Thoracic aorta (tissue), 2 donors: Measurements from ENCODE around the gene PALB2. TPM values are rescaled to one million over a fixed set of nuclear protein-coding genes. Genes with fewer than 3 reads are reported as not detected.

Experiments
- ATAC-seq: fragments of 150-250 bp; one replicate; pipeline ENCODE4 v1.8.0; 2017; ENCODE audit warnings: low read depth; ENCODE audit not compliant: insufficient number of reproducible peaks, low FRiP score
- DNase-seq: peaks from one replicate; pipeline ENCODE4 v3.0.0-alpha.2; 2020; ENCODE audit warnings: low spot score
- H3K27ac ChIP-seq, 2 donors: fragments of 200-600 bp; sonication (generic); 1 replicate in 1 of 2; 2 replicates in 1 of 2; pipeline ENCODE4 v1.5.1; 2016; ENCODE audit warnings: mild to moderate bottlenecking in 2 of 2, moderate library complexity in 2 of 2
- H3K27me3 ChIP-seq: fragments of 200-600 bp; sonication (generic); replicated peaks from 2 replicates; pipeline ENCODE4 v1.6.0; 2016; ENCODE audit warnings: mild to moderate bottlenecking; ENCODE audit not compliant: insufficient read depth
- H3K36me3 ChIP-seq: fragments of 200-600 bp; sonication (generic); one replicate; pipeline ENCODE4 v1.5.1; 2016
- H3K4me1 ChIP-seq, 2 donors: fragments of 200-600 bp; sonication (generic); 1 replicate in 1 of 2; 2 replicates in 1 of 2; pipeline versions ENCODE4 v1.5.1 to v1.6.0; 2016; ENCODE audit warnings: low read depth in 2 of 2, mild to moderate bottlenecking in 1 of 2; ENCODE audit not compliant: control insufficient read depth in 1 of 2
- H3K4me3 ChIP-seq: fragments of 200-600 bp; sonication (generic); 2 replicates; pipeline ENCODE4 v1.5.1; 2016; ENCODE audit warnings: mild to moderate bottlenecking
- H3K9me3 ChIP-seq: fragments of 200-600 bp; sonication (generic); 2 replicates; pipeline ENCODE4 v1.5.1; 2016
- CTCF ChIP-seq: fragments of 200-600 bp; sonication (generic); IDR thresholded peaks from one replicate; pipeline ENCODE4 v1.5.1; 2019; ENCODE audit warnings: antibody characterized with exemption
- total RNA-seq, 2 donors: library from RNA; depleted of rRNA; stranded (reverse); fragments of >200 nt; gene quantifications; one replicate each; pipeline versions ENCODE4 v1.1.0 to v1.2.3, GENCODE V29; 2016

PALB2 gene
- total RNA-seq, 2 donors from 2014 or later, result 5.1 to 14.2 TPM

- Histone ChIP-seq H3K4me1 (peaks cover 16 to 39% of the 10 kb centered on the region in 2 donors), H3K36me3 (peaks cover 33% of the 10 kb centered on the region), H3K27me3 (no peaks in the 10 kb centered on the region), H3K27ac (peak overlapping the region; percentile 88 to 90), H3K9me3 (no peaks in the 10 kb centered on the region), H3K4me3 (peak overlapping the region; percentile 96)
- no peak for DNase-seq
- no peak for TF ChIP-seq CTCF
- ATAC-seq, result no peak
These were observed 83.1 kb downstream of the PALB2 start for GRCh38 chr16:23557779-23558702.

DNA sequence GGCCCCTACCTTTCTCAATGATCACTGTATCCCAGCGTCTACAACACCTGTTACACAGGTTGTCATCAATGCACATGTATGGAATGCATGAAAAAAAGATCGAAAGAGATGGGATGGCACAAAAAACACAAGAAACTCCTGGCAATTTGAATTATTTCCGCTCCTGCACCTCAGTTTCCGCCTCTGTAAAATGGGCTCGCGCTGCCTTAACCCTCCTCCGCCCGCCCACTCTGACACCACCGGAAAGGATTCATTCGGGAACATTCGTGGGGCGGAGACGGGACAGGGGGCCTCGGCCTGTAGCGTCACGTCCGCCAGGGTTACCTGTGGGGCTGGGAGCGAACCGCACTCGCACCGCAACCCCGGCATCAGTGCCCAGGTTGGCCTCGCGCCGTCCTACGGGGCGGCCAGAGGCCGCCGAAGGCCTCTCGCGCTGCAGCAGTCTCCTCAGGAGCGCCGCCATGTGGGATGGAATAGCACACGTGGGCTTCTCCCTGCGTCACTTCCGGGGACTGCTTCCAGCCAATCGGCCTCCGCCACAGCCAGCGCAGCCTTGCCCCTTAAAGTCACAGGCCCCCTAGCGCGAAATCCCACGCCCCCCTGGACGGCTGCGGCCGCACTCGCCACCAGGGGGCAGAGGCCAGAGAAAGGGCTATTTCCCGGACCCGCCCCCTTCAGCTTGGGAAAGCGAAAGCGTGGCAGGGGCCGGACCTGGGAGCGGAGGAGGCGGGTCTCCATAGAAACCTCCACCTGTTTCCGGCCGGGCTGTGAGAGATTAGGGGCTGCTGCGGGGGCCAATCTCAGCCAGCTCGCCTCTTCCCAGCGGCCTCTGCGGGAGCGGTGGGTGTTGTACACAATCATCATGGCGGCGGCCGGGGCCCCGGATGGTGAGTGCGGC is 84.0 kb downstream of the PALB2 start, which contains the start of the genes EARS2 and UBFD1:
TSS of gene EARS2 (minus strand) at position 470 of the 898 bp plus-strand sequence. CDS start at position 463, 7 bp downstream.
TSS of gene UBFD1 (plus strand) at position 847 of the 898 bp plus-strand sequence. CDS start at position 863, 16 bp downstream.
- H3K4me3 ChIP-seq, result peak within 1 kb of the TSS; percentile 96
- peak; percentile 94 for DNase-seq
- H3K9me3 ChIP-seq, result no peaks in the 10 kb centered on the region
- TF ChIP-seq CTCF, result peak; percentile 88
- peaks cover 25% of the 10 kb centered on the region for H3K36me3 ChIP-seq
- peaks cover 16 to 39% of the 10 kb centered on the region in 2 donors for H3K4me1 ChIP-seq
- peak; percentile 96 for ATAC-seq
- peak within 1 kb of the TSS; percentile 88 to 90 for H3K27ac ChIP-seq
- no peaks in the 10 kb centered on the region for H3K27me3 ChIP-seq

DNA sequence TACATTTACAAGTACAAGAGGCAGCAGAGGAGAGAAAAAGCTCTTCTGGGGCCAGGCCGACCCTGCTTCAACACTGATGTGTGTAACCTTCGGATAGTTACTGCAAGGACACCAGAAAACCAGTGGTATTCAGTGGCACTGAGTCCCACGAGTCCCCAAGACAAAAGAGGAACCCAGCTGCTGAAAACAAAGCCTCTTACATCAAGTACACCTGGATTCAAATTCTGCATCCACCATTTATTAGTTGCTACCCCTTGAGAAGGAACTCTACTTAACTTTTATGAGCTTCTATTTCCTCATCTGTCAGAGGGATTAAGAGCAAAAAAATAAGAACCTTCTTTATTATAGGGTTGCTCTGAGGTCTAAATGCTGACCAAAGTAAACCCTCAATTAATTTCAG is 86.6 kb downstream of the PALB2 start:
- no peak for DNase-seq
- no peak for TF ChIP-seq CTCF
- ATAC-seq, result no peak

More for the DNA sequence above, 86.6 kb downstream of the PALB2 start:
- Histone ChIP-seq H3K27ac (no peak overlapping the region), H3K4me3 (no peak overlapping the region), H3K36me3 (peaks cover 20% of the 10 kb centered on the region), H3K9me3 (no peaks in the 10 kb centered on the region), H3K4me1 (peaks cover 12 to 21% of the 10 kb centered on the region in 2 donors), H3K27me3 (no peaks in the 10 kb centered on the region)

Other genes with a start within 250 kb of the PALB2 start
- 10 to 100 TPM; 27.8 to 37.6 TPM for gene COG7, start 188.1 kb downstream of the PALB2 start, total RNA-seq
- gene GGA2, start 130.8 kb downstream of the PALB2 start, total RNA-seq, result 10 to 100 TPM; 61.7 to 61.9 TPM
- 10 to 100 TPM; 26.3 to 29.8 TPM for gene EARS2, start 84.0 kb downstream of the PALB2 start, total RNA-seq
- 10 to 100 TPM; 56.0 to 84.9 TPM for gene UBFD1, start 83.6 kb downstream of the PALB2 start, total RNA-seq
- 10 to 100 TPM; 48.7 to 63.1 TPM for gene NDUFAB1, start 45.0 kb downstream of the PALB2 start, total RNA-seq
- gene DCTN5, start 156 bp upstream of the PALB2 start, total RNA-seq, result 10 to 100 TPM; 23.5 to 38.3 TPM
- gene PLK1, start 37.6 kb upstream of the PALB2 start, total RNA-seq, result 1 to 10 TPM; 1.2 to 7.2 TPM
- 1 to 10 TPM in 1 of 2 donors, not detected in 1; 3.2 TPM for gene ERN2, start 71.9 kb upstream of the PALB2 start, total RNA-seq
- gene CHP2, start 113.7 kb upstream of the PALB2 start, total RNA-seq, result not detected
- gene PRKCB, start 194.7 kb upstream of the PALB2 start, total RNA-seq, result 1 to 10 TPM; 3.4 to 7.5 TPM